K562 (cell line): ENCODE results near the gene NECAP2. TPM values are rescaled to one million over a fixed set of nuclear protein-coding genes. Genes with fewer than 3 reads are reported as not detected.
A peak's percentile ranks its signal among the peaks of the same experiment; 100 is the strongest.

Source experiments
- ARHGAP35 ChIP-seq: fragments of 450-650 bp; IDR thresholded peaks from 2 replicates; pipeline ENCODE4 v1.6.1; 2018; ENCODE audit not compliant: partially characterized antibody
- FOXM1 ChIP-seq, 2 experiments: fragments of 450-650 bp in 1 of 2; sonication (generic) in 1 of 2; formaldehyde crosslinking in 1 of 2; IDR thresholded peaks; 2 replicates each; pipeline versions ENCODE4 v1.6.1 to v1.9.0; 2017 to 2022; ENCODE audit warnings: low read depth in 2 of 2, mild to moderate bottlenecking in 2 of 2, missing genetic modification reagents in 1 of 2, moderate library complexity in 1 of 2
- HMG20A ChIP-seq: fragments of 450-650 bp; formaldehyde crosslinking; conservative IDR thresholded peaks from 2 replicates; pipeline ENCODE4 v1.4.0; 2020; ENCODE audit warnings: mild to moderate bottlenecking, mixed read lengths
- NUFIP1 ChIP-seq: fragments of 450-650 bp; IDR thresholded peaks from 2 replicates; pipeline ENCODE4 v1.6.1; 2018; ENCODE audit not compliant: partially characterized antibody
- PHF21A ChIP-seq: fragments of 450-650 bp; IDR thresholded peaks from 2 replicates; pipeline ENCODE4 v1.6.1; 2017; ENCODE audit warnings: low read depth, borderline replicate concordance
- SAFB2 ChIP-seq: fragments of 200-400 bp; formaldehyde crosslinking; IDR thresholded peaks from 2 replicates; pipeline ENCODE4 v1.6.1; 2018; ENCODE audit warnings: borderline replicate concordance, low read length, low read depth, moderate library complexity; ENCODE audit not compliant: severe bottlenecking
- SPI1 ChIP-seq: IDR thresholded peaks from 2 replicates; pipeline ENCODE4 v1.6.1; 2011; ENCODE audit warnings: low read depth, low read length, control low read depth, borderline replicate concordance
- STAT5A ChIP-seq: IDR thresholded peaks from 2 replicates; pipeline ENCODE4 v1.6.1; 2012; ENCODE audit warnings: low read length, inconsistent platforms, borderline replicate concordance
- TARDBP ChIP-seq: fragments of 450-650 bp; IDR thresholded peaks from 2 replicates; pipeline ENCODE4 v1.6.1; 2016
- YBX1 ChIP-seq: fragments of 450-650 bp; IDR thresholded peaks from 2 replicates; pipeline ENCODE4 v1.7.1; 2016; ENCODE audit warnings: mild to moderate bottlenecking
- ZFX ChIP-seq: sonication (generic); formaldehyde crosslinking; IDR thresholded peaks from 2 replicates; pipeline ENCODE4 v1.8.0; 2022; ENCODE audit warnings: mild to moderate bottlenecking, missing genetic modification reagents, moderate library complexity
- ZNF23 ChIP-seq: fragments of 250-450 bp; sonication (Bioruptor Pico); IDR thresholded peaks from 2 replicates; pipeline ENCODE4 v1.4.0; 2020; ENCODE audit warnings: mild to moderate bottlenecking
- ZNF316 ChIP-seq: fragments of 450-650 bp; IDR thresholded peaks from 2 replicates; pipeline ENCODE4 v1.6.1; 2016
- ZNF766 ChIP-seq: fragments of 200-800 bp; sonication (Bioruptor generic); conservative IDR thresholded peaks from 2 replicates; pipeline ENCODE4 v1.6.1; 2016; ENCODE audit warnings: missing genetic modification characterization, missing compliant biosample characterization
- polyA plus RNA-seq, 8 experiments: library from polyadenylated mRNA; depleted of rRNA in 4 of 8; stranded (reverse) in 5 of 8; unstranded in 3 of 8; fragments of >200 nt; fragmentation: Nextera tagmentation in 2 of 8; fragmentation: Illumina TruSeq in 1 of 8; extraction: Ambion mirVana in 2 of 8; extraction: Trizol in 1 of 8; gene quantifications; 2 replicates each; pipeline versions ENCODE4 v1.2.1 to v1.2.3, GENCODE V29; 2011 to 2014; ENCODE audit warnings: inconsistent platforms in 1 of 8, missing spikeins in 1 of 8
- total RNA-seq, 7 experiments: library from RNA; depleted of rRNA in 6 of 7; stranded (reverse); fragments of >200 nt in 6 of 7; fragmentation: Illumina TruSeq in 2 of 7; extraction: Trizol in 2 of 7; gene quantifications; 2 replicates each; pipeline versions ENCODE4 v1.2.1 to v1.2.3, GENCODE V29; 2011 to 2021; ENCODE audit warnings: low replicate concordance in 1 of 7
- TF ChIP-seq, protein P1 (sequence below): fragments of 450-650 bp; IDR thresholded peaks from 2 replicates; pipeline ENCODE4 v1.6.1; 2018; ENCODE audit not compliant: partially characterized antibody
- TF ChIP-seq, protein P2 (sequence below): fragments of 250-450 bp; sonication (Bioruptor Pico); IDR thresholded peaks from 2 replicates; pipeline ENCODE4 v1.8.0; 2022; ENCODE audit warnings: moderate library complexity, mild to moderate bottlenecking, inconsistent platforms
- TF ChIP-seq, protein P3 (sequence below): fragments of 250-450 bp; sonication (Bioruptor Pico); IDR thresholded peaks from 2 replicates; pipeline ENCODE4 v1.8.0; 2022; ENCODE audit warnings: moderate library complexity, mild to moderate bottlenecking, inconsistent platforms
- TF ChIP-seq, protein P4 (sequence below): fragments of 150-350 bp; conservative IDR thresholded peaks from 2 replicates; pipeline ENCODE4 v1.6.1; 2014; ENCODE audit warnings: low read length
- TF ChIP-seq, protein P5 (sequence below): sonication (generic); formaldehyde crosslinking; IDR thresholded peaks from 2 replicates; pipeline ENCODE4 v1.8.1; 2022; ENCODE audit warnings: missing genetic modification reagents

Gene NECAP2
- total and polyA plus RNA-seq, 9 of the 15 experiments (the other 6 are each of a cell fraction or from before 2014, with no cell fraction given), result 22.7 to 107 (median 79.2) TPM

DNA sequence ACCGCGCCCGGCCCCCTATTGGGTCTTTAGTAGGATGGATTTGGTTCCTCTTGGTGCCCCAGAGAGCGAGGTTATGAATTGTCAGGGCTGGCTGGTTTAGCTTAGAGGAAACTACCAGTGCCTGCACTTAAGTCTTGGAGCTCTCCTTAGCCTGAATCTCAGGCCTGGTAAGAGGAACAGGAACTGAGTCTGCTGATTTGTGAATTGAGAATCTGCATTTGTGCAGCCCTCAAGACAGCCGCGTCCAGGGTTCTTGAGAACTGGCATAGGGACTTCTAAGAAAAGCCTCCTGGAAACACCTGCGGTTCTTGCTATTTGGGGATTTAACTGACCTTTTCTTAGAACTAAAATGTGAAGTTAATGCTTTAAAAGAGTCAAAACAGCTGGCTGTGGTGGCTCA is 1.7 kb downstream of the NECAP2 start (continued):
- no peak for TF ChIP-seq PHF21A
- TF ChIP-seq, protein P1, sequence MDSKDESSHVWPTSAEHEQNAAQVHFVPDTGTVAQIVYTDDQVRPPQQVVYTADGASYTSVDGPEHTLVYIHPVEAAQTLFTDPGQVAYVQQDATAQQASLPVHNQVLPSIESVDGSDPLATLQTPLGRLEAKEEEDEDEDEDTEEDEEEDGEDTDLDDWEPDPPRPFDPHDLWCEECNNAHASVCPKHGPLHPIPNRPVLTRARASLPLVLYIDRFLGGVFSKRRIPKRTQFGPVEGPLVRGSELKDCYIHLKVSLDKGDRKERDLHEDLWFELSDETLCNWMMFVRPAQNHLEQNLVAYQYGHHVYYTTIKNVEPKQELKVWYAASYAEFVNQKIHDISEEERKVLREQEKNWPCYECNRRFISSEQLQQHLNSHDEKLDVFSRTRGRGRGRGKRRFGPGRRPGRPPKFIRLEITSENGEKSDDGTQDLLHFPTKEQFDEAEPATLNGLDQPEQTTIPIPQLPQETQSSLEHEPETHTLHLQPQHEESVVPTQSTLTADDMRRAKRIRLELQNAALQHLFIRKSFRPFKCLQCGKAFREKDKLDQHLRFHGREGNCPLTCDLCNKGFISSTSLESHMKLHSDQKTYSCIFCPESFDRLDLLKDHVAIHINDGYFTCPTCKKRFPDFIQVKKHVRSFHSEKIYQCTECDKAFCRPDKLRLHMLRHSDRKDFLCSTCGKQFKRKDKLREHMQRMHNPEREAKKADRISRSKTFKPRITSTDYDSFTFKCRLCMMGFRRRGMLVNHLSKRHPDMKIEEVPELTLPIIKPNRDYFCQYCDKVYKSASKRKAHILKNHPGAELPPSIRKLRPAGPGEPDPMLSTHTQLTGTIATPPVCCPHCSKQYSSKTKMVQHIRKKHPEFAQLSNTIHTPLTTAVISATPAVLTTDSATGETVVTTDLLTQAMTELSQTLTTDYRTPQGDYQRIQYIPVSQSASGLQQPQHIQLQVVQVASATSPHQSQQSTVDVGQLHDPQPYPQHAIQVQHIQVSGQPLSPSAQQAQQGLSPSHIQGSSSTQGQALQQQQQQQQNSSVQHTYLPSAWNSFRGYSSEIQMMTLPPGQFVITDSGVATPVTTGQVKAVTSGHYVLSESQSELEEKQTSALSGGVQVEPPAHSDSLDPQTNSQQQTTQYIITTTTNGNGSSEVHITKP, result no peak
- TF ChIP-seq, protein P2, sequence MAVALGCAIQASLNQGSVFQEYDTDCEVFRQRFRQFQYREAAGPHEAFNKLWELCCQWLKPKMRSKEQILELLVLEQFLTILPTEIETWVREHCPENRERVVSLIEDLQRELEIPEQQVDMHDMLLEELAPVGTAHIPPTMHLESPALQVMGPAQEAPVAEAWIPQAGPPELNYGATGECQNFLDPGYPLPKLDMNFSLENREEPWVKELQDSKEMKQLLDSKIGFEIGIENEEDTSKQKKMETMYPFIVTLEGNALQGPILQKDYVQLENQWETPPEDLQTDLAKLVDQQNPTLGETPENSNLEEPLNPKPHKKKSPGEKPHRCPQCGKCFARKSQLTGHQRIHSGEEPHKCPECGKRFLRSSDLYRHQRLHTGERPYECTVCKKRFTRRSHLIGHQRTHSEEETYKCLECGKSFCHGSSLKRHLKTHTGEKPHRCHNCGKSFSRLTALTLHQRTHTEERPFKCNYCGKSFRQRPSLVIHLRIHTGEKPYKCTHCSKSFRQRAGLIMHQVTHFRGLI (CRISPR knock-in tag), result no peak
- TF ChIP-seq ZFX (CRISPR knock-in tag), result peak; percentile 26; the same call in 1 of the 2 replicates
- TF ChIP-seq ZNF23 (CRISPR knock-in tag), result no peak
- no peak for TF ChIP-seq ZNF316
- TF ChIP-seq, protein P3, sequence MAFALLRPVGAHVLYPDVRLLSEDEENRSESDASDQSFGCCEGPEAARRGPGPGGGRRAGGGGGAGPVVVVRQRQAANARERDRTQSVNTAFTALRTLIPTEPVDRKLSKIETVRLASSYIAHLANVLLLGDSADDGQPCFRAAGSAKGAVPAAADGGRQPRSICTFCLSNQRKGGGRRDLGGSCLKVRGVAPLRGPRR (CRISPR knock-in tag), result no peak
- no peak for TF ChIP-seq TARDBP
- no peak for TF ChIP-seq ARHGAP35
- no peak for TF ChIP-seq SAFB2
- no peak for TF ChIP-seq HMG20A (CRISPR knock-in tag)
- TF ChIP-seq, protein P4, sequence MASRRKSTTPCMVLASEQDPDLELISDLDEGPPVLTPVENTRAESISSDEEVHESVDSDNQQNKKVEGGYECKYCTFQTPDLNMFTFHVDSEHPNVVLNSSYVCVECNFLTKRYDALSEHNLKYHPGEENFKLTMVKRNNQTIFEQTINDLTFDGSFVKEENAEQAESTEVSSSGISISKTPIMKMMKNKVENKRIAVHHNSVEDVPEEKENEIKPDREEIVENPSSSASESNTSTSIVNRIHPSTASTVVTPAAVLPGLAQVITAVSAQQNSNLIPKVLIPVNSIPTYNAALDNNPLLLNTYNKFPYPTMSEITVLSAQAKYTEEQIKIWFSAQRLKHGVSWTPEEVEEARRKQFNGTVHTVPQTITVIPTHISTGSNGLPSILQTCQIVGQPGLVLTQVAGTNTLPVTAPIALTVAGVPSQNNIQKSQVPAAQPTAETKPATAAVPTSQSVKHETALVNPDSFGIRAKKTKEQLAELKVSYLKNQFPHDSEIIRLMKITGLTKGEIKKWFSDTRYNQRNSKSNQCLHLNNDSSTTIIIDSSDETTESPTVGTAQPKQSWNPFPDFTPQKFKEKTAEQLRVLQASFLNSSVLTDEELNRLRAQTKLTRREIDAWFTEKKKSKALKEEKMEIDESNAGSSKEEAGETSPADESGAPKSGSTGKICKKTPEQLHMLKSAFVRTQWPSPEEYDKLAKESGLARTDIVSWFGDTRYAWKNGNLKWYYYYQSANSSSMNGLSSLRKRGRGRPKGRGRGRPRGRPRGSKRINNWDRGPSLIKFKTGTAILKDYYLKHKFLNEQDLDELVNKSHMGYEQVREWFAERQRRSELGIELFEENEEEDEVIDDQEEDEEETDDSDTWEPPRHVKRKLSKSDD, result no peak
- no peak for TF ChIP-seq STAT5A
- no peak for TF ChIP-seq YBX1
- TF ChIP-seq SPI1, result peak; percentile 52; the same call in 1 of the 2 replicates
- TF ChIP-seq, protein P5, sequence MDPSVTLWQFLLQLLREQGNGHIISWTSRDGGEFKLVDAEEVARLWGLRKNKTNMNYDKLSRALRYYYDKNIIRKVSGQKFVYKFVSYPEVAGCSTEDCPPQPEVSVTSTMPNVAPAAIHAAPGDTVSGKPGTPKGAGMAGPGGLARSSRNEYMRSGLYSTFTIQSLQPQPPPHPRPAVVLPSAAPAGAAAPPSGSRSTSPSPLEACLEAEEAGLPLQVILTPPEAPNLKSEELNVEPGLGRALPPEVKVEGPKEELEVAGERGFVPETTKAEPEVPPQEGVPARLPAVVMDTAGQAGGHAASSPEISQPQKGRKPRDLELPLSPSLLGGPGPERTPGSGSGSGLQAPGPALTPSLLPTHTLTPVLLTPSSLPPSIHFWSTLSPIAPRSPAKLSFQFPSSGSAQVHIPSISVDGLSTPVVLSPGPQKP (CRISPR knock-in tag), result no peak
- TF ChIP-seq NUFIP1, result no peak
- no peak for TF ChIP-seq ZNF766 (CRISPR knock-in tag)
- no peak for TF ChIP-seq FOXM1 (IDR thresholded peaks at IDR 0.05; ENCODE audit: low read depth)
- TF ChIP-seq FOXM1 (CRISPR knock-in tag; IDR thresholded peaks at IDR 0.05; ENCODE audit: low read depth), result no peak
